H9 (cell line): ENCODE results near the gene ECE1. TPM values are rescaled to one million over a fixed set of nuclear protein-coding genes. Genes with fewer than 3 reads are reported as not detected.

Experiments used
- DNase-seq: peaks from one replicate; pipeline ENCODE4 v3.0.0-alpha.2; 2017
- H2AFZ ChIP-seq: one replicate; pipeline ENCODE4 v1.6.1; 2013; ENCODE audit warnings: mild to moderate bottlenecking, low read length, control low read depth, moderate library complexity
- H2AK5ac ChIP-seq: 2 replicates; pipeline ENCODE4 v1.6.1; 2013; ENCODE audit warnings: low read length, control low read depth, mixed read lengths; ENCODE audit not compliant: insufficient read length
- H2BK120ac ChIP-seq: one replicate; pipeline ENCODE4 v1.6.1; 2013; ENCODE audit warnings: low read depth, mild to moderate bottlenecking, low read length, control low read depth, inconsistent platforms; ENCODE audit not compliant: poor library complexity, severe bottlenecking
- H2BK12ac ChIP-seq: 2 replicates; pipeline ENCODE4 v1.6.1; 2013; ENCODE audit warnings: low read length, control low read depth, mixed read lengths, low read depth; ENCODE audit not compliant: insufficient read length
- H2BK15ac ChIP-seq: 2 replicates; pipeline ENCODE4 v1.6.1; 2013; ENCODE audit warnings: low read depth, low read length, control low read depth
- H2BK20ac ChIP-seq: one replicate; pipeline ENCODE4 v1.6.1; 2013; ENCODE audit warnings: low read depth, mild to moderate bottlenecking, low read length, control low read depth, inconsistent platforms; ENCODE audit not compliant: poor library complexity, severe bottlenecking
- H2BK5ac ChIP-seq: 2 replicates; pipeline ENCODE4 v1.6.1; 2013; ENCODE audit warnings: low read length, control low read depth, mixed read lengths; ENCODE audit not compliant: insufficient read length
- H3K14ac ChIP-seq: 2 replicates; pipeline ENCODE4 v1.6.1; 2013; ENCODE audit warnings: low read length, control low read depth; ENCODE audit not compliant: insufficient read depth
- H3K18ac ChIP-seq: 2 replicates; pipeline ENCODE4 v1.6.1; 2013; ENCODE audit warnings: low read depth, mild to moderate bottlenecking, mixed read lengths, low read length, control low read depth; ENCODE audit not compliant: insufficient read length
- H3K23ac ChIP-seq: 2 replicates; pipeline ENCODE4 v1.6.1; 2013; ENCODE audit warnings: low read length, control low read depth, mixed read lengths, low read depth; ENCODE audit not compliant: insufficient read length
- H3K23me2 ChIP-seq: 2 replicates; pipeline ENCODE4 v1.6.1; 2013; ENCODE audit warnings: low read depth, mild to moderate bottlenecking, mixed read lengths, low read length, control low read depth; ENCODE audit not compliant: insufficient read length, poor library complexity, severe bottlenecking
- H3K27ac ChIP-seq: 2 replicates; pipeline ENCODE4 v1.5.1; 2013; ENCODE audit warnings: low read length, control low read depth, mixed read lengths, low read depth; ENCODE audit not compliant: insufficient read length
- H3K27me3 ChIP-seq: 2 replicates; pipeline ENCODE4 v1.6.1; 2013; ENCODE audit warnings: low read length, control low read depth, inconsistent platforms; ENCODE audit not compliant: insufficient read depth
- H3K4ac ChIP-seq: 2 replicates; pipeline ENCODE4 v1.6.1; 2013; ENCODE audit warnings: low read depth, mild to moderate bottlenecking, control low read depth, inconsistent platforms, low read length, moderate library complexity
- H3K4me1 ChIP-seq: 2 replicates; pipeline ENCODE4 v1.6.1; 2013; ENCODE audit warnings: low read length, control low read depth, inconsistent platforms; ENCODE audit not compliant: insufficient read depth
- H3K4me2 ChIP-seq: 2 replicates; pipeline ENCODE4 v1.6.1; 2013; ENCODE audit warnings: low read length, control low read depth, mixed read lengths; ENCODE audit not compliant: insufficient read length, insufficient read depth
- H3K56ac ChIP-seq: 2 replicates; pipeline ENCODE4 v1.6.1; 2013; ENCODE audit warnings: low read depth, mild to moderate bottlenecking, mixed read lengths, low read length, control low read depth; ENCODE audit not compliant: insufficient read length
- H3K79me1 ChIP-seq: 2 replicates; pipeline ENCODE4 v1.6.1; 2013; ENCODE audit warnings: low read depth, mild to moderate bottlenecking, moderate library complexity, low read length, control low read depth, inconsistent platforms; ENCODE audit not compliant: insufficient read depth, poor library complexity, severe bottlenecking
- H3K79me2 ChIP-seq: 2 replicates; pipeline ENCODE4 v1.6.1; 2013; ENCODE audit warnings: low read length, control low read depth, inconsistent platforms; ENCODE audit not compliant: insufficient read depth
- H3K9ac ChIP-seq: 2 replicates; pipeline ENCODE4 v1.6.1; 2013; ENCODE audit warnings: low read length, control low read depth, mixed read lengths; ENCODE audit not compliant: insufficient read length; ENCODE audit errors: extremely low read depth
- H3K9me3 ChIP-seq: one replicate; pipeline ENCODE4 v1.6.1; 2013; ENCODE audit warnings: low read depth, low read length, inconsistent platforms; ENCODE audit not compliant: control insufficient read depth
- H3T11ph ChIP-seq: one replicate; pipeline ENCODE4 v1.6.1; 2013; ENCODE audit warnings: mild to moderate bottlenecking, low read length, control low read depth, inconsistent platforms
- H4K20me1 ChIP-seq: one replicate; pipeline ENCODE4 v1.6.1; 2013; ENCODE audit not compliant: control insufficient read depth, insufficient read length, insufficient read depth
- H4K5ac ChIP-seq: 2 replicates; pipeline ENCODE4 v1.6.1; 2013; ENCODE audit warnings: low read depth, mild to moderate bottlenecking, mixed read lengths, low read length, control low read depth; ENCODE audit not compliant: insufficient read length
- H4K8ac ChIP-seq: replicated peaks from 2 replicates; pipeline ENCODE4 v1.6.1; 2013; ENCODE audit warnings: low read length, control low read depth, mixed read lengths, low read depth; ENCODE audit not compliant: insufficient read length
- H4K91ac ChIP-seq: 2 replicates; pipeline ENCODE4 v1.6.1; 2013; ENCODE audit warnings: low read depth, mild to moderate bottlenecking, moderate library complexity, mixed read lengths, low read length, control low read depth; ENCODE audit not compliant: insufficient read length
- H3K27ac Mint-ChIP-seq, 3 experiments: 2 replicates in 2 of 3; 3 replicates in 1 of 3; pipeline ENCODE4 v1.8.0; 2020 to 2021; ENCODE audit warnings: mixed read lengths in 3 of 3, mild to moderate bottlenecking in 1 of 3, moderate library complexity in 1 of 3
- H3K27me3 Mint-ChIP-seq: 2 replicates; pipeline ENCODE4 v1.8.0; 2021; ENCODE audit warnings: low read depth, mild to moderate bottlenecking, moderate library complexity, mixed read lengths
- H3K36me3 Mint-ChIP-seq, 3 experiments: 2 replicates in 2 of 3; 3 replicates in 1 of 3; pipeline ENCODE4 v1.8.0; 2020 to 2021; ENCODE audit warnings: low read depth in 3 of 3, mixed read lengths in 3 of 3; ENCODE audit not compliant: insufficient read depth in 1 of 3
- H3K4me1 Mint-ChIP-seq, 2 experiments: 2 replicates each; pipeline ENCODE4 v1.8.0; 2020; ENCODE audit warnings: mixed read lengths in 2 of 2
- H3K4me3 Mint-ChIP-seq, 2 experiments: 2 replicates in 1 of 2; 3 replicates in 1 of 2; pipeline ENCODE4 v1.8.0; 2020 to 2021; ENCODE audit warnings: mild to moderate bottlenecking in 2 of 2, mixed read lengths in 2 of 2, moderate library complexity in 1 of 2
- H3K9me3 Mint-ChIP-seq, 2 experiments: 2 replicates in 1 of 2; 3 replicates in 1 of 2; pipeline ENCODE4 v1.8.0; 2020; ENCODE audit warnings: mild to moderate bottlenecking in 2 of 2, mixed read lengths in 2 of 2, moderate library complexity in 1 of 2
- CTCF ChIP-seq: fragments of 200-600 bp; sonication (generic); conservative IDR thresholded peaks from 3 replicates; pipeline ENCODE4 v1.8.0; 2021; ENCODE audit warnings: antibody characterized with exemption, mild to moderate bottlenecking
- WGBS: extraction: QIAGEN DNeasy Blood & Tissue Kit; methylation state at CpG from one replicate; pipeline ENCODE4 v1.1.7; 2013; ENCODE audit warnings: missing lambda C conversion rate, low lambda C conversion rate, mixed read lengths; ENCODE audit not compliant: insufficient read length; ENCODE audit errors: extremely low coverage; 5-methylcytosine and 5-hydroxymethylcytosine counted together
- total RNA-seq: library from RNA; stranded (reverse); gene quantifications from 2 replicates; pipeline ENCODE4 v1.2.1, GENCODE V29; 2021

Gene ECE1
- total RNA-seq, 1 experiment from 2014 or later = 31.1 TPM

- no peak overlapping the region for H3K27ac Mint-ChIP-seq
- no peak overlapping the region for H2AK5ac ChIP-seq
- H3K4me2 ChIP-seq = no peak overlapping the region
- no peak overlapping the region for H3K4me3 Mint-ChIP-seq
- H3K23ac ChIP-seq = no peak overlapping the region
- no peak overlapping the region for H3T11ph ChIP-seq
- H3K4me1 Mint-ChIP-seq = peaks cover 45 to 63% of the 10 kb centered on the region in 2 experiments
- no peak for TF ChIP-seq CTCF
- no peaks in the 10 kb centered on the region for H4K20me1 ChIP-seq
- no peaks in the 10 kb centered on the region for H3K9me3 ChIP-seq
- H3K9me3 Mint-ChIP-seq = no peaks in the 10 kb centered on the region; a peak in 1 of 5 replicates
- H2BK20ac ChIP-seq = no peak overlapping the region
- no peak overlapping the region for H2BK12ac ChIP-seq
- no peaks in the 10 kb centered on the region; the same call in 1 of the 2 replicates for H3K27me3 Mint-ChIP-seq
- no peak overlapping the region for H3K4ac ChIP-seq
- H3K56ac ChIP-seq = no peak overlapping the region
- no peak overlapping the region for H2BK120ac ChIP-seq
- no peak overlapping the region for H2AFZ ChIP-seq
- no peak overlapping the region for H4K8ac ChIP-seq
- H4K5ac ChIP-seq = no peak overlapping the region
- H3K27ac ChIP-seq = no peak overlapping the region
- H2BK15ac ChIP-seq = no peak overlapping the region
- H3K27me3 ChIP-seq = no peaks in the 10 kb centered on the region
- no CpG with 5 or more reads among the region's 9 CpGs for WGBS
- H3K23me2 ChIP-seq = no peaks in the 10 kb centered on the region
- DNase-seq = no peak
- H3K18ac ChIP-seq = no peak overlapping the region
- H3K14ac ChIP-seq = no peak overlapping the region
- peaks cover 8% of the 10 kb centered on the region; the same call in 1 of the 2 replicates for H3K4me1 ChIP-seq
- no peaks in the 10 kb centered on the region for H3K79me1 ChIP-seq
- H3K79me2 ChIP-seq = no peaks in the 10 kb centered on the region
- peaks cover 0 to 6% (median 4%) of the 10 kb centered on the region in 3 experiments; a peak in 5 of 7 replicates for H3K36me3 Mint-ChIP-seq
- no peak overlapping the region for H3K9ac ChIP-seq
- no peak overlapping the region for H2BK5ac ChIP-seq
- no peak overlapping the region for H4K91ac ChIP-seq
Observed at GRCh38 chr1:21331752-21332478, 41.7 kb upstream of the ECE1 start.
